SK-MEL-5 (cell line): ENCODE measurements around the gene ENHO. TPM values are rescaled to one million over a fixed set of nuclear protein-coding genes. Genes with fewer than 3 reads are reported as not detected.

ENCODE experiments used
- DNase-seq: peaks from one replicate; pipeline ENCODE4 v3.0.0-alpha.2; 2016; ENCODE audit warnings: low read depth, low spot score
- in situ Hi-C: cut with HindIII; loops from 2 replicates; pipeline ENCODE4 v1.10.0; 2016; ENCODE audit warnings: low sequenced_read_pairs, high pct_unique_total_duplicates, low pct_unique_long_range_greater_than_20kb
- total RNA-seq: library from RNA; depleted of rRNA; stranded (reverse); fragments of >200 nt; shearing (Covaris generic); gene quantifications from 2 replicates; pipeline ENCODE4 v1.2.3, GENCODE V29; 2014

ENHO gene
- total RNA-seq, 1 experiment from 2014 or later, result 0.92 TPM

DNA sequence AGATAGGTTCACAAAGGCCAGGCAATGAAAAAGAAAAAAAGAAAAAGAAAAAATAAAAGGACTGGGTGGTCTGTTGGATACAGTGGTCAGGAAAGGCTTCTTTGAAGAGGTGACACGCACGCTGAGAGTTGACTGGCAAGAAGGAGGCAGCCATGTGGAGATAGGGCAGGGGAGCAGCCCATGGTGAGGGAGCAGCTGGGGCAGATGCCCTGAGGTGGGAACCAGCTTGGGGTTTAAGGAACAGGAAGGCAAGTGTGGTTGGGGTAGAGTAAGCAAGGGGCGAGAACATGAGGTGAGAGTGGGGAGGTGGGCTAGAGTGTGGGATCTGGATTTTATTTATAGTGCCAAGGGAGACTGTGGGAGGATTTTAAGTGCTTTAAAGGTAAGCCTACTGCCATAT lies 6.8 kb downstream of the ENHO start:
- no peak for DNase-seq
- in situ Hi-C loops, result no loop called here

DNA sequence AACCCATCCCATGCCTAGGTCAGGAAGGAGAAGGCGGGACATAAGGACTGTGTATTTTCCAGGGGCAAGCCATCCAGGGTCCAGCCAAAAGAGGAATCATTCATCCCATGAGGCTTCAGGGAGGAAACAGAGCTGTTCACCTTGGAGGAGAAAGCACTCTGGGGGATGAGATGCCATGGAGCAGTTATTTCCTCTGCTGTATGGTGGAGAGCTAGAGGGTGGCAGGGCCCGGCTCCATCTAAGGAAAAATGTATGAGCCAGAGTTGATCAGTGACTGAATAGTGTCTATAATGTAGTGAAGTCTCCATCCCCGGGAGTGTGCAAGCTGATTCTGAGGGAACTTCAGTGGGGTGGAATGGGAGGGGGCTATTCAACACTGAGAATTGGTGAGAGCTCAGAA lies 8.0 kb downstream of the ENHO start:
- in situ Hi-C loops, result no loop called here
- no peak for DNase-seq

DNA sequence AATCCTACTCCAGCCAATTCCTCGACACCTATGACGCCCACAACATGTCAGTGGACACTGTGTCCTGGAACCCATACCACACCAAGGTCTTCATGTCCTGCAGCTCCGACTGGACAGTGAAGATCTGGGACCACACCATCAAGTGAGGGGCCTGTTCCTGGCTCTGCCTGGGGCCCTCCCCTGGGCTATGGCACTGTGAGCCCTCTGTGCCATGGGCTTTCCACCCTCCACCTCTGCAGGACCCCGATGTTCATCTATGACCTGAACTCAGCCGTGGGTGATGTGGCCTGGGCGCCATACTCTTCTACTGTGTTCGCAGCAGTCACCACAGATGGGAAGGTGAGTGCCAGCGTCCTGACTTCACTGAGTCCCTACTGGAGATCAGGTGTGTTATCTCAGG lies 8.4 kb downstream of the ENHO start:
- in situ Hi-C loops, result no loop called here
- DNase-seq, result no peak

DNA sequence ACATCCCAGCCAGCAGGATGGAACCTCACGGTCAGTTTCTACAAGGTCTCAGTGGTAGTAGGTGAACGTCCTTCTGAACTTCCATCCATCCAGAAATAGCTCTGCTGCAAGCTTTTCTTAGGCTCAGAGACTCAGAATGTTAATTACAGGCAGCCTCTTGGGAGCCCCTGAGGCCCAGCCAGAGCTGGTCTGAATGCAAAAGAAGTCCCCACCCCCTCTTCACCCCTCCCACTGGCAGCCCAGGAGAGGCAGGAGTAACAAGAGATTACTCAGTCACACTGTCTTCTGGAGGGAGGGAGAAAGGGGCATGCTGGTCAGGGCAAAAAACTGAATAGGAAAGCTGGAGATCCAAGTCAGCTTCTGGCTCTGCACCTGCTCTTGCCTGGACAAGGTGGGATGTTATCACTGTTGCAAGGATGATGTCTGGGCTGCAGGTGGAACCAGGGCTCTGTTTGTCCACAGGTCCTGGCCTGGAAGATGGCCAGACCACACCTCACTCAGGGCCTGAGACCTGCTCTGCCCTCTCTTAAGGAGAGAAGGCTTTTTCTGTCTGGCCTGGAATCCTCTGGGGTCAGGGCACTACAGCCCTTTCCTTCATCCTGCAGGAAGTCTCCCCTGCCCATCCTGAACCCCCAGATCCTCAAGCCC lies 9.1 kb downstream of the ENHO start:
- in situ Hi-C loops, result no loop called here
- DNase-seq, result no peak

DNA sequence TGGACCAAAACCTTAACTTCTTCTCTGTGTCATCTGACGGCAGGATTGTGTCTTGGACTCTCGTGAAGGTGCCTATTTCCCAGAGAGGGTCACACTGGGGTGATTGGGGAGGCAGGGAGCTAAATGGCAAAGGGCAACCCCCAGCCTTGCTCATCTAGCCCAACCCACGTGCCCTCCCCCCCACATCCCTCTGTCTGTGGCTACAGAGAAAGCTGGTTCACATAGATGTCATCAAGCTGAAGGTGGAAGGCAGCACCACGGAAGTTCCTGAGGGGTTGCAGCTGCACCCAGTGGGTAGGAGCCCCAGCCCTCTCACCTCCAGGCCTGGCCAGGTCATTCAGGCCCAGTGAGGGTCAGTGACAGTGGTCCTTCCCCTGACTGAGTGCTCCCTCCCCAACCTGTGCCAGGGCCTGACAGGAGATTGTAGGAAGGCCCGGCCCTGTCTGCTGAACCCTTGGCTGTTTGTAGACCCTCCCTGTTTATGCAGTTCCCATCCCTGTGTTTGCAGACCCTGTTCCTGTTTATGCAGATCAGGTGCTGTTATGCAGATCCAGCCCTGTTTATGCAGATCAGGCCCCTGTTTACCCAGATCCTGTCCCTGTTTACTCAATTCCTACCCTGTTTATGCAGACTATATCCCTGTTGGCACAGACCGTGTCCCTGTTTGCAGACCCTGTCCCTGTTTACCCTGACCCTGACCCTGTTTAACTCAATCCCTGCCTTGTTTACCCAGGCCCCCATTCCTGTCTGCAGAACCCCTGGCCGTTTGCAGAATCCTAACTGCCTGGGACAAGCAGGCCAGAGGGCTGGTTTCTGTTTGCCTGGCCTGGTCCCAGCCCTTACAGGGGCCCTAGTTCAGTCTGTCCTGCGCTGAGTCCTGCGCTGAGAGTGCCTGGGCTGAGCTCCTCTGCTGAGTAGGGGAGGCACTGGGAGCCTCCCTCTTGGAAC lies 10.4 kb downstream of the ENHO start:
- DNase-seq, result no peak
- in situ Hi-C loops, result no loop called here

DNA sequence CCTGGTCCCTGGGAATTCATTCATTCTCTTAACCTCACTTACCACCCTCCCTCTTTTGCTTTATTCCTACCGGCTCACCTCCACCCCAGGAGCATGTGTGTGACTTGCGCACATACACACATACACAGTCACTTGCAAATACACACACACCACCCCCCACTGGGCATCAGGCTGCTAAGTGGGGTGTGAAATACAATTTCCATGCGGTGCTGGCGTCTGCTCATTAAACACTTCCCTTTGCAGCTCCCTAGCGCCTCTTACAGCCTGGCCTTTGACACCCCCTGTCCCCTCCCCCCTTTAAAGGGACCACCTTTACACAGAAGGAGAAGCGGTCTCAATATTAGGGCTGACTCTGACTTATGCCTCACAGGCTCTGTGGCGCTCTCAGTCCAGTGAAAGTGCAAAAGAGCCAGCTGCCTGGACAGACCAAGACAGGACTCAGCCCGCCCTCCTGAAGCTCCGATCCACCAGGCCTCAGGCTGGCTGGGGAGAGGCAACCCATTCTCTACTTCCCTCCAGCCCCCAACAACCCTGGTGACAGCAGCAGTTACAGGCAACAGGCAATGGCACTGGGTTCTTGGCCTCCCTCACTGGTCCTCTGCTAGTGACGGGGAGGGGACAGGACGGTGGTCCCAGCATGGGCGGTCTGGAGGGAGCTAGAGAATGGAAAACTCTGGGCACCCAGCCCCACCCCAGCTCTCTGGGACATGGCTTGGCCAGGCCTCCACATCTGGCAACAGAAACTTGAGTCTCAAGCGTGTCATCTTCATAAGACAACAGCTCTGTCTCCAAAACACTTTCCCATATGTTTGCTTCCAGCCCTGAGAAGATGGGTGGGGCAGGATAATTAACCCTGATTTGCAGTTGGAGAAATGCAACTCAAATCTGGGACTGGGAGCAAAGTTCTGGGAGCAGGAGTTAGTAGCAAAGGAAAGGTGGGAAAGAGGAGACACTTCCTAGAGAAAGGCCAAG lies 12.0 kb downstream of the ENHO start:
- DNase-seq, result no peak
- in situ Hi-C loops, result no loop called here

DNA sequence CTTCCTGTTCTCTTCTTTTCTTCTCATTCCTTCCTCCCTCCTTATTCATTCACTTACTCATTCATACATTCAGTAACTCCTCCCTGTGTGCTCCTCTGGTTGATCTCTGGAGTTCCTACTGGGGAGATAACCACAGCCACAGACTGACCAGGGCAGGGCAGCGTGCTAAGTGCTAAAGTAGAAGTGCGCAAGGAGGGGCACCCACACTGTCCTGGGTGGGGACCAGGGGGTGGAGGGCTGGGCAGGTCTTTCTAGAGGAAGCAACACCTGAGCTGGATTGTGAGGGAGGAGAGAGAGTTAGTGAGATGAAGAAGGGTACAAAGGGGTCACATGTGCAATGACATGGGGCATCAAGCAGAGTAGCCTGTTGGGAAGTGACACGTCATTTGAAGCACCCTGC lies 13.8 kb downstream of the ENHO start:
- in situ Hi-C loops, result no loop called here
- DNase-seq, result no peak

DNA sequence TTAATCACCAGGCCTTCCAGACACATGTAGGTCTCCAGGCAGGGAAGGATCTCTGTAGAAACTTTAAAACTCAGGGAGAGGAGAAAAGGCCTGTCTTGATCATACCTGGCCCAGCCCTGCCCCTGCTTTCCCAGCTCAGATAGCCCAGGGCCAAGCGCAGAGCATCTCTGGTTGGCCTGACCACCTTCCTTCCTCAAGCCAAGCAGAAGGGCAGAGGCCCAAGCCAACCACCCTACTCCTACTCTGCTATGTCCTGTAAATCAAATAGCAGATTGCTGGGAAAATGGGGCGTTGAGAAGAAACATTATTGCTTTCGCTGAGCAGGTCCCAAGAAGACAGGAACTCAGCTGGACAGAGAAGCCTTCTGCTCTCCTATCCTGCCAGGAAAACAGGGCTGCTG lies 14.3 kb downstream of the ENHO start:
- DNase-seq, result no peak
- in situ Hi-C loops, result no loop called here

DNA sequence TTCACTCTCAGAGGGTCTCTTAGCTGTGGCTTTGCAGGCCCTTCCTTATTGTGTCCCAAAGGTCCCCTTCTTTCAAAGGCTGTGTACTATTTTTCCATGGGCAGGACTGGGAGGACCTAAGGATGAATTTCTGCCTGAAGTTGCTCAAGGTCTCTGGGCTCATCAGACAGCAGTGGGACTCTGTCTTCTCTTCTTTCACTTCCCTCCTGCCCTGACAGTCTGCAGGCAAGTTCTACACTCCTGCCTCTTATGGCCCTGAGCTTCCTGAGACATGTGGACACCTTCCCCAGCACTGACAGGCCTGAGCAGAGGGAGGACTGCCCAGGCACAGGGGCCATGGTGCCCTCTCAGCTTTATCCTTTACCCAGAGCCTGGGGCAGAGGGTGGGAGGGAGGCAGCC lies 14.8 kb downstream of the ENHO start:
- in situ Hi-C loops, result no loop called here
- no peak for DNase-seq

DNA sequence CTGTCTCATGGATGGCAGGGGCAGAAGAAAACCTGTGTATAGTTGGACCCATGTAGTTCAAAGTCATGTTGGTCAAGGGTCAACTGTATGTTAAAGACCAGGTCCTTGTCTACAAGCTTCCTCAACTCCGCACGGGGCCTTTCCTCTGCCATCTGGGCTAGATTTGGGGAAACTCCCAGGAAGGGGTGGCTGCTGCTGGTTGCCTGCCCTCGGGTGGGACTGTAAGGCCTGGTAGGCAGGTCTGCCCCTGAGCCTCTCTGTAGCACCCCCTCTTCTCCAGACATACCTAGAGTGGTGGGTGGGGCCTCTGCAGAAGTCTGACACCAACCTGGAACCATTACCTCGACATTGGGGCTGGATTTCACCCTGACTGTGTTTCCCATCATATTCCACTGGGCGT lies 15.2 kb downstream of the ENHO start:
- DNase-seq, result no peak
- in situ Hi-C loops, result no loop called here

DNA sequence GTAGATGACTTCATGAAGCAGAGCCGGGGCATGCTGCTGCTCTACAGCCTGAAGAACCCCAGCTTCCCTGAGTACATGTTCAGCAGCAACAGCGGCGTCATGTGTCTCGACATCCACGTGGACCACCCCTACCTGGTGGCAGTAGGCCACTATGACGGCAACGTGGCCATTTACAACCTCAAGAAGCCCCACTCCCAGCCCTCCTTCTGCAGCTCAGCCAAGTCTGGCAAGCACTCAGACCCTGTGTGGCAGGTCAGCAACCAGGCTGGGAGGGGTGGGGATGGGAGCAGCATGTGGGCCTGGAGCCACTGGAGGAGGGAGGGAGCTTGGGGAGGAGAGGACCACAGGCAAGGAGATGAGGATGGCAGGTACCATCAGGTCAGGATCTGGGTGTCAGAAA lies 16.2 kb downstream of the ENHO start:
- DNase-seq, result no peak
- in situ Hi-C loops, result no loop called here

DNA sequence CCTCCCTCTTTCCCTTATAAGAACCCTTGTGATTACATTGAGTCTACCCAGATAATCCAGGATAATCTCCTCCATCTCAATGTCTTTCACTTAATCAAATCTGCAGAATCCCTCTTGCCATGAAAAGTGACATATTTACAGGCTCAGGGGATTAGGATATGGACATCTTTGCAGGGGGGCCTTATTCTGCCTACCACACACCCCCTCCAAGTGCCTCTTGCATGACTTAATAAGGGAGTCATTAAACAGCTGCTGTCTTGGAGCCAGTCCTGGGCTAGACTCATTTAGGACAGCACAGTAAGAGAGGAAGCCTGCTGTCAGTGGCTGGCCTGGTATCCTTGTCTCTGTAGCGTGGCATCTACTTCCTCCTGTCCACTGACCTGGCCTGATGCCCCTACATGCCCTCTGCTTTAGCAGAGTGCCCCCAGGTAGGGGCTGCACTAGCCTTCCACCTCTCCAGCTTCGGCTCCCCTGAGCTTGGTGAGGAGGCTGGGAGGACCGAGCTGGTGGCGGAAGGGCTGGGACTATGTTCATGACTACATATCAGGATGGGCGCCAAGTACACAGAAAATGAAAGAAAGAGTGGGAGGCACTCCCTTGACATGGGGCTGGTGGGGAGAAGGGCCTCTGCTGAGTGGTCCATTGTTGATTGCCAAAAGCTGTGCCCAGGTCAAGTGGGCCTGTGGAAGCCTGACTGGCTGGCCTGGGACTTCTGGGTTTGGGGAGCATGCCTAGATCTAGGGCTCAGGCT lies 17.2 kb downstream of the ENHO start:
- in situ Hi-C loops, result no loop called here
- DNase-seq, result no peak

DNA sequence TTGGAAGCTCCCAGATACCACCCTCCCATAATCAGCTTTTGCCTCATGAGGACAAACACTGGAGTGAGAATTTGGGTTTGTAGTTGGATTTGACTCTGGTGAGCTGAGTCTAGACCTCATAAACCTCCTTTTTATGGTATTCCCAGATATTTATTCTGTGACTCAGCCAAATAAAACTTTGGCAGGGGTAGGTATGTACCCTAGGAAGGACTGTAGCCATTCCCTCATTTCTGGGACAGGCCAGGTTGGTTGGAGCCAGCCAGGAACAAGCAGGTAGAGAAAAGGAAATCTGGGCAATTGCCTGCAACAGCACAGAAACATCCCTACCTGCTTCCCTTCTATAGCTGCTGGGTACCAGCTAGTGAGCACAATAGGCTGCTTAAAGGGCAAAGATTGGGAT lies 19.4 kb downstream of the ENHO start:
- no peak for DNase-seq
- in situ Hi-C loops, result no loop called here

DNA sequence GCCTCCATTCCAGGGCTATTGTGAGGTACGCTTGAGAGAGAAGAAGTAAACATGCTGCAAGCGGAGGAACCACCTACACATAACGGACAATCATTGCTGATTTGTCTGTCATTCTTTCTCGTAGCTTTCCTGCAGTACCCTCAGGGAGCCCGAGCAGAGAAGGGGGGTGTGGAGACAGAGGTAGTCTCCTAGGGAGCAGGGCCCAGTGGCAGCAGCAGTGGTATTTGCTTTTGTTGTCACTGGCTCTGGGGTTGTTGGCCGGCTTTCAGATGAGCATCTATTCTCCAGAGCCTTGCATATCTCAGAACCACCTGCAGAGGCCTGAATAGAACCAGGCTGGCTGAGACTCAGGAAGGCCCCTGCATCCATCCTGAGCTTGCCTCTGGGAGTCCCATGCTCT lies 19.9 kb downstream of the ENHO start:
- in situ Hi-C loops, result no loop called here
- no peak for DNase-seq

DNA sequence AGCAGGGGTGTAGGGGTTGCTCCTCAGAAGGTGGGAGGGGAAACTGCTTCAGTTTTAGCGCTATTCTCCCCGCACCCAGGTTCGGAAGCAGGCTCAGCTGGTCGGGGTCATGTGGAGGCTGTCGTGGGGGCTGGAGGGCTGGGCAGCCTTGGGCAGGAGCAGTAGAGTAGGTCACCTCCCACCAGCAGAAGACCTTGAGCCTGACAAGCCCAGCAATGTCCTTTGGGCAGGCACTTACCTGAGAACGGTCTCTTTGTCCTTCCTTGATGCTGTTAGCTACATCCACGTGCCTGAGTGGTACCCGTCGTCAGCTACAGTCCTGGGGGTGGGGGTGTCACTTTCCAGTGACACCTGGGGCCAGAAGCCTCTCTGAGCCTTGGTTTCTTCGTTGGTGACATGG lies 20.3 kb downstream of the ENHO start:
- no peak for DNase-seq
- in situ Hi-C loops, result no loop called here

DNA sequence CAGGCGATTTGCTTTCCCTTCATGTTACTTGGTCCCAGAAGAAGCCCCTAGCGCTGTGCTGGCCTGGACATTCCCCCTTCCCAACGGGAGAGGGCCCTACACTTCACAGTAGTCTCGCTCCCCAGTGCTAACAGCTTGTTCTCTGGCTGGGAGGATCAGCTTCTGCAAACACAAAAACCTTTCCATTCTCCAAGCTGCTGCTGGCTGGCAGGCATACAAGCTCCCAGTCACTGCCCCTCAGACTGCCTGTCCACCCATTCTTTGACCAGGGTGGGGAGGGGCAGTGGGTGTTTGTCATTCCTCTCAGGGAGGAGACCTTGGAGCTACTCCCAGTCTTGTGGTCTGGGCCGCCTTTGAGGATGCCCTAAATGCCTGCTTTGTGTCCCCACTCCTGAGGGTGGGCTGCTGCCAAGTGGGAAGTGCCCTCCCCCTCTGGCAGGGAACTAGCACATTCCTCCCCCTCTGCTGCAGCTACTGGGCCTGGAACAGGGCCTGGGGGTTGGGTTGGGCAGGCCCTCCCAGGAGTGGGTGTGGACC lies 20.8 kb downstream of the ENHO start:
- peak; percentile 49 for DNase-seq

DNA sequence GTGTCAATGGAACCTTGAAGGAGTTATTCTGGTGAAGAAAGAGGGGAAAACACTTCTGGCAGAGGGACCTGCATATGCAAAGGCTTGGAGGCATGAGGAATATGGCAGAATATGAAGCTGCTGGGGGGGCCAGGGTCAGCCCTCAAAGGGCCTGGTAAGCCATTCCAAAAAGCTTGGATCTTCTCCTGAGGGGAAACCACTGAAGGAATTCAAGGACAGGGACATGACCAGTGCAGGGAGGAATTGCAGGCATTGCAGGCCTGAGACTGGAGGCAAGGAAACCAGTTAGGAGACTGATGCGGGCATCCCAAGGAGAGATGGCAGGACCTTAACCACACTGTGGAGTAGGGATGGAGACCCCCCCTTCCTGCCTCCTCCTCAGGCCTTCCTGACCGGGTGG lies 21.4 kb downstream of the ENHO start:
- no peak for DNase-seq
- in situ Hi-C loops, result no loop called here

More for the DNA sequence above, 20.8 kb downstream of the ENHO start:
- in situ Hi-C loops, result no loop called here
